NCI-H748 treated with DMSO at 0.1 percent for 48 hours (cell line): ENCODE results near the gene GMPS.
"Not testable (repeated sequence)": the region's sequence is repeated elsewhere in the genome, so short reads cannot be mapped to it uniquely, and the experiment has no call there.

Experiments
- DNase-seq: peaks from one replicate; lab custom pipeline; 2025; lab: John Stamatoyannopoulos, UW

GMPS gene

DNA sequence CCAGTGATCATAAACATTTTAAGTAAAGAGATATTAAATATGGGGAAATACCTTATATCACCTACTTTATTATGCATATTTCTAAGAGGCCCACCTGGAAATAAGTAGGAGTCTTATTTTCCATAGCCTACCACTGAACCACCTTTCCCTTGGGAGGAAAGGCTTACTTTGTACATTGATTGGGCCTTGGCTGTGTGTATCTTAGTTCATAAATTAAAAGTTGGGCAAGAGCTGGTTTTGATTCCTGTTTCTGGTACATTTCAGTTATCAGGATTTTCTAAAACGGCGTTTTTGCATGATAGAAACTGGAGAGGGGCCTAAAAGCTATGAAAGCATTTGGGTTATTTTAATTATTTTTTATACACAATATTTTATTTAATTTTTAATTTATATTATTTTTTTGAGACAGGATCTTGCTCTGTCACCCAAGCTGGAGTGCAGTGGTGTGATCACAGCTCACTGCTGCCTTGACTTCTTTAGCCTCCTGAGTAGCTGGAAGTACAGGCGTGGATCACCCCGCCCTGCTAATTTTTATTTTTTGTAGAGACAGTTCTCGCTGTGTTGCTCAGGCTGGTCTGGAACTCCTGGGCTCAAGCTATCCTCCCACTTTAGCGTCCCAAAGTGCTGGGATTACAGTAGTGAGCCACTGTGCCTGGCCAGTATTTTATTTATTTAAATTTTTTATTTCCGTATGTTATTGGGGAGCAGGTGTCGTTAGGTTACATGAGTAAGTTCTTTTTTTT, 2.6 kb downstream of the GMPS start:
- DNase-seq, result no peak

DNA sequence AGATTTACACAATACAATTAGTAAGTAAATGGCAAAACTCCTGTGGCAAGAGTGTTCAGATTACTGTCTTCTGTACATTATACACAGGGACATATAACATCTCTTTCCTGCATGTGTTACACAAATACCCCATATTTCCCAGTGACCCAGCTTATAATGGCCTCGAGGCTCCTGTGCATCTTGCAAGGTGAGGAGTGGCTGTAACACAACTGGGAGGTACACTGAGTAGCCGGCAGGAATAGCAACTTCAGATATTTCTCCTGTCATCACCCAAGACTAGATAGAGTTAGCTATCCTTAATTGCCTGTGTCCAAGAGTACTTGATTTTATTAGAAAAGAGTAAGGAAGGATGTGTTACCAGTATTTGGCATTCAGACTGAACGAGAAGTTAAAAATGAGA, 5.6 kb downstream of the GMPS start:
- DNase-seq, result no peak

DNA sequence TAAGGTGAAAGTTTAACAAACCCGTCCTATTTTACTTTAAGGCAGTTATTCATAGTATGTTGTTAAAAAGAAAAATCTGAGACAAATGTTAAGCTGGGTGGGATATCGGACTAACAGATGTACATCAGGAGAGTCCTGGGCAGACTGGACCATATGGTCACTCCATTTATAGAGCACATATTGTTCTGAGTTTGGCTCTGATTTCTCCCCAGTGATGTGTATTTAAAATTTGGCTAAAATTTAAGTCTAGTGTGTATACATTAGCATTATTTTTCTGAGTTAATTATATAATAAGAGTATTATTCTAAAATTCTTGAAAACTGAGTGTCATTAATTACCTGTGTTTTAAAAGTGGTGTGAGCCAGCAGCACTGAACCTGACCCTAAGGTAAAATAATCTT, 6.1 kb downstream of the GMPS start:
- DNase-seq, result no peak

DNA sequence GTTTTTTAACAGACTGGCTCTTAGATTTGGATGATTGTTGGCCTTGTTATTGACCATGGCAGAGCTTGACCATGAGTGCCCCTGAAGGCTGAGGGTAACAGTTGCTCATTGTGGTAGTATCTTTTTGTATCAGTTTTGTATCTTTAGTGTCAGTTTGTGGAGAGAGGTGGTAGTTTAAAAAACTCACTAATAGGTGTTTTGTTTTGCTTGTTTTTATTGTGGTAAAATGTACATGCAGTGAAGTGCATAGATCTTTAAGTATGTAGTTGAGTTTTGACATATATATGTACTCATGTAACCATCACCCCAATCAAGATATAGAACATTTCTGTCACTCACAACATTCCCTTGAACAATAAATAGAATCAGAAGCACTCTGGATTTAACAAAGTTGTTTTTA, 9.8 kb downstream of the GMPS start:
- no peak for DNase-seq

DNA sequence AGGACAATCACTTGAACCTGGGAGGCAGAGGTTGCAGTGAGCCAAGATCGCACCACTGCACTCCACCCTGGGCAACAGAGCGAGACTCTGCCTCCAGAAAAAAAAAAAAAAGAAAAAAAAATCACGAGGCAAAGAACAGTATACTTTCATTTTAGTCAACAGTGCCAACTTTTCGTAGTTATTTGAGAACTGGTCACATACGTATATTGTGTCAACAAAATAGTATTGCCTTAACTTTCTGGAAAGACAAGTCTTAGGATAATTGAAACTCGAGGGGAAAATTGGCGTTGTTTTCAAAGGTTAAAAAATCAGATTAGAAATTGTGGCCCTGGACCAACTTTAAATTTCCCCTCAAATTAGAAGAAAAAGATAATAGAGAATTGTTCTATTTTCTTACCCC, 13.8 kb downstream of the GMPS start:
- DNase-seq, result no peak

DNA sequence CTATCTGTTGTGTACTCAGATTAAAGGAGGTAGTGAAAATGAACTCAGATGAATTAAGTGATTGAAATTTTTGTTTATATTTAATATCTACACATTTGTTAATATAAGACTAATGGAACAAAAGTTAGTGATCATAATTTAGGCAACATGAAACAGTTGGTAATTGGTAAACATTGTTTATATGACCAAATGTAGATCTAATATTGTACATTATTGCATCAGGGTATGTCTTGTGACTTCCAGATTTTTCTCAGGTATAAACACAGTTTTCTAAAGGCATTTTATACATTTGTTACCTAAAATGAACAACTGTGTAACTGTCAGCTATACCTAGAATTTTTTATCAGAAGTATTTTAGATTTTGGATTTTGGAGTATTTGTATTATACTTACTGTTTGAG, 14.8 kb downstream of the GMPS start:
- no peak for DNase-seq

DNA sequence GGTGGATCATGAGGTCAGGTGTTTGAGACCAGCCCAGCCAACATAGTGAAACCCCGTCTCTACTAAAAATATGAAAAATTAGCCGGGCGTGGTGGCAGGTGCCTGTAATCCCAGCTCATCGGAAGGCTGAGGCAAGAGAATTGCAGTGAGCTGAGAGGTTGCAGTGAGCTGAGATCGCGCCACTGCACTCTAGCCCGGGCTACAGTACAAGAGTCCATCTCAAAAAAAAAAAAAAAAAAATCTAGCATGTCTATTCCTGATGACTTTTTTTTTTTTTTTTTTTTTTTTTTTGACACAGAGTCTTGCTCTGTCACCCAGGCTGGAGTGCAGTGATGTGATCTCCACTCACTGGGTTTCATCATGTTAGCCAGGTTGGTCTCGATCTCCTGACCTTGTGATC, 15.9 kb downstream of the GMPS start:
- not testable (repeated sequence) for DNase-seq

DNA sequence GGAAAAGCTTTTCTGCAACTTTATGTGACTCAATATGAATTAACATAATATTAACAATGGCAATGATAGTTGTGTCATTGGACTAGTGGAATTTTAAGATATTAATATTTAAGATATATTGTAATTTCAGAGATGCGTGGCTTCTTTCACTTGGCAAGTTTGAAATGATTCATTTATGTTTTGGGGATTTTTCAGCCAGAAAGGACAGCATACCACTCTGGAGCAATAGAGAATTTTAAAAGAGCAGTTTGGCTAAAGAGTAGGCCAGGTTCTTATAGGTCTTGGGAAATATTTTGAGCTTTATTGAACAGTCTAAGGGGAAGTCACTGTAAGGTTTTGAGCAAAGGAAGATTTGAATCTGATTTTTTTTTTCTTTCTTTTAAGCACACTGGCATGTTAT, 16.5 kb downstream of the GMPS start:
- DNase-seq, result no peak

DNA sequence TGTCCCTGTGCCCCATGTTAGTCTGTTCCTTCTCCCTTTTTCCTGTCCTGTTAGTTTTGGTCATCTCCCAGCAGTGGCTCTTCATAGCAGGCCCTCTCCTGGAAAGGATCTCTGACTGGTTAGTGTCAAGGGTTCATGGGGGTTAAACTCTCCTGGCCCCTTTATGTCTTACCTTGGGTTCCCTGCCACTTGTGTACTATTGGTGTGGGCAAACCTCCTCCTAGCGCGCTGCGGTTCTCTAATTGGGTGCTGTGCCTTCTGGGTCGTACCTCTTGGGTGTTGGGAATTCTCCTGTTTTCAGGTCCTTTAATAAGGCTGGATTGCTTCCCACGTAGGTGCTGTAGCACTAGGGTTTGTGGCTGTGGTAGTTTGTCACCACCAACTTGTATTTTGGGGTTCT, 18.8 kb downstream of the GMPS start:
- DNase-seq, result no peak

DNA sequence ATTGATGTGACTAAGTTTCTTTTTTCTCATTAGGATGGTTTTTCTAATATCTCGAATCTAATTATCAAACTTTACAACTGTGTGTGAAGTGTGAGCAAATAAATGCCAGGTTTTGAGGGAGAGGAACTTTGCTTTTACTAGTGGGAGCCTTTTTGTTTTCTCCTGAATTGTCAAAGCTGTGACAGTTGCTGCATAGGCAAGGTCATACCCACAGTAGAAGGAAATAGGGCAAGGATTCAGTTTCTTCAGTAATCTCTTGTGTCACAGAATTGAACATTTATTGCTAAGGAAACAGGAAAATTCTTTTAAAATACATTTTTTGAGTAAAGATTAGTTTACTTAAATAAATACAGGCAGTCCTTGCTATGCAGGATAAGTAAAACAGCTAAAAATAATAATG, 19.5 kb downstream of the GMPS start:
- no peak for DNase-seq

DNA sequence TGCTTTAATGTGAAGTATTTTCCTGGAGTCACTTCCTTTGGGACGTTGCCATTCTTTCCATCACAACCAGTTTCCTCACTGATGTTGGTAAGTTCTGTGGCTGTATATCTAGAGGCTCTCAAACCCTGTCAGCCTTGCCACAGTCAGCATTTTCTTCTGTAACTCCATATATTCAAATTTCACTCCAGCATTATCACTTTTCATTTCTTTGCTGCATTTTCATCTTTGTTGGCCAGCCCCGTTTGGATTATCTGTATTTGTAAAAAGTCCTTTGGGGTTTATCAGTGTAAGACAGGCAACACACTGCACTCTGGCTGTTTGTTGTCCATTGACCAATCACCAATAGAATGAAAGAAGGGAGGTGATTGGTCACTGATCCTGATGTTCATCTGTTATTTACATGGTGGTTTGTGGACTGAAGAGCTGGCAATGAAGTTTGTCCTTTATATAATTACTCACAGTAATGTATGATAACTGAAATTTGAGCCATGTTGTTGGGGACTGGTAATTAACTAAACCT, 20.3 kb downstream of the GMPS start:
- no peak for DNase-seq

DNA sequence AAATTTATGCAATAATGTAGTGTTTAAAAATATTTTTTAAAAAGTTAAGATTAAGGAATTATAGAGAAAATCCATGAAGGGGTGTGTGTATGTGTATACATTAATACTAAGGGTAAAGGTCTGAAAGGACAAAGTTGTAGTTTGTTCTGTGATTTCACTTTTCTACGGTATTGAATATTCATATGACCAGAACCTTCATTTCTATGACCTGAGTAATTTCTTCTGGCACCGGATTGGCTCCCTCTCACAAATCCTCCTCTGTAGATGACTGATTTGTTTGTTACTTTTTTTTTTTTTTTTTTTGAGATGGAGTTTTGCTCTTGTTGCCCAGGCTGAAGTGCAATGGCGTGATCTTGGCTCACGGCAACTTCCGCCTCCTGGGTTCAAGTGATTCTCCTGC, 20.9 kb downstream of the GMPS start:
- DNase-seq, result no peak

DNA sequence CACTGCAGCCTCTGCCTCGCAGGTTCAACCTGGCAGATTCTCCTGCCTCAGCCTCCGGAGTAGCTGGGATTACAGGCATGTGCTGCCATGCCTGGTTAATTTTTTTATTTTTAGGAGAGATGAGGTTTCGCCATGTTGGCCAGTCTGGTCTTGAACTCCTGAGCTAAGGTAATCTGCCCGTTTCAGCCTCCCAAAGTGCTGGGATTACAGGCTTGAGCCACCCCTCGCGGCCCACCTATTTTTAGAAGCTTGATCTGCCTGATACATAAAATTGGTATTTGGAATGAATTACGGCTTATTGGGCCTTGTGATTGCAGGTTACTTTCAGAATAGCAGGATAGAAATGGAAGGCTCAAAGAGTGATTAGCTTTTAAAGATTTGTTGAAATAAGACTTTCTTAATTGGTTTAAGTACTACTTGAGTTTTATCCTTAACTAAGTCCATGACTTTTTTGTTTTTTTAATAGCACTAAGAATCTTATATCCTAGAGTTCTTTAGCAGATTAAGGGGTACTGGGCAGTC, 25.0 kb downstream of the GMPS start:
- no peak for DNase-seq

DNA sequence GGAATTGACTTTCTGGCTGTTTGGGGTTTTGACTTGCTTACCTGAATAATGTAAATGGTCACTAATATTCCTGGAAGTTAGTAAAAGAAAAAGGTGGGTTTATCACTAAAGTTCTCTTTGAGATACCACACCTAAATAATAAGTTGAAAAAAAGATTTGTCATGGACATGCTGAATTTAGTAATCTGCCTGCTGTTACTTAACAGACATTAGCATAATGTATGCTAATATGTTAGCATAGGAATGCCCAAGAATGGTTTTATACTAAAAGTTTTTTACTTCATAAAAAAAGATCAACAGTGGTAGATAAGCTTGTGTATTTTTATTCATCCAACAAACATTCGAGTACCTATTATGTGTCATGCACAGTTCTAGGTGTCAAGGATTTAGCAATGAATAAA, 36.5 kb downstream of the GMPS start:
- no peak for DNase-seq

DNA sequence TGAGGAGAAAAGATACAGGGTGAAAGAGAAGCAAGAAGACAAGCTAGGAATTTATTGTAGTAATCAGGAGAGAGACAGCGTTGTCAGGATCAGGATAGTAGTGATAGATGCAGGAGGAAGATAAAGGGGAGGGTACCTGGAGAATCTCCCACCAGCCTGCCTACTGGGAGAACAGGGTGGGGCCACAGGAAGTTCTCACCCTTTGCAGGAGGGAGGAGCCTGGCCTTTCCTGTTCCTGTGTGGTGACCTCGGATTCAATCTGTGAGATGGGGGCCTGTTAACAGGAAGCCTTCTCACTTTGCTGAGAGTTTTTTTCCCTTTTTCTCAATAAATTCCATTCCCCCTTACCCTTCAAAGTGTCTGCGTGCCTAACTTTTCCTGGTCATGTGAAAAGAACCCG, 37.6 kb downstream of the GMPS start:
- no peak for DNase-seq

DNA sequence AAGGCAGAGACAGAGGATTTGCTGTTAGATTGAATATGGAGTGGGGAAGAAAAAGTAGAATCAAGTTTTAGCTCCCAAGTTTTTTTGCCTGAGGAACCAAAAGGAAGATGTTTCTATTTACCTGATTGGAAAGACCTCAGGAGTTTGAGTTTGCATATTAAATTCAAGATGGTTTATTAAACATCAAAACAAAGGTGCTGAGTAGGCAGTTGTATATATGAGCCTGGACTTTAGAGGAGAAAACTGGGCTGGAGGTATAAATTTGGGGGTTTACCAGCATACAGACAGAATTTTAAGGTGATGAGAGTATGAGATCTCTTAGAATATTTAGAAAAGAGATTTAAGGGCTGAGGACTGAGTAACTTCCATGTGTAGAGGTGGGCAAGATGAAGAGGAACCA, 38.2 kb downstream of the GMPS start:
- no peak for DNase-seq

DNA sequence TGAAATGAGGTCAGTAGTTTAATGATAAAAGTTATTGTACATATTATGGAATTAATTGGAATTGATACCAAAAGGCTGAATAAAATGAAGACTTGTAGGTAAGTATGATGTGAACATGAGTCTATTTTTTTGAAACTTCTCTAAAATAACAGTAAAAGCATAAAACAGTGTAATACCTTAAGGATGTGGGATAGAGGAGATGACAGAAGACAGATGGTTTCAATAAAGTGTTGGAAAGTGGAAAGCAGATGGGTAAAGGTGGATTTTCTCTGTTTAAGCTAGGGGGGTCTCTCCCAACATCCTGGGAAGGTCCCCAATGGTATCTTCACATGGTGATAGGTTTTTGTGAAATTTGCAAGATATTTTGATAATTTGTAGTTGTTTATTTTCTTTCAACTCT, 41.6 kb downstream of the GMPS start:
- no peak for DNase-seq

DNA sequence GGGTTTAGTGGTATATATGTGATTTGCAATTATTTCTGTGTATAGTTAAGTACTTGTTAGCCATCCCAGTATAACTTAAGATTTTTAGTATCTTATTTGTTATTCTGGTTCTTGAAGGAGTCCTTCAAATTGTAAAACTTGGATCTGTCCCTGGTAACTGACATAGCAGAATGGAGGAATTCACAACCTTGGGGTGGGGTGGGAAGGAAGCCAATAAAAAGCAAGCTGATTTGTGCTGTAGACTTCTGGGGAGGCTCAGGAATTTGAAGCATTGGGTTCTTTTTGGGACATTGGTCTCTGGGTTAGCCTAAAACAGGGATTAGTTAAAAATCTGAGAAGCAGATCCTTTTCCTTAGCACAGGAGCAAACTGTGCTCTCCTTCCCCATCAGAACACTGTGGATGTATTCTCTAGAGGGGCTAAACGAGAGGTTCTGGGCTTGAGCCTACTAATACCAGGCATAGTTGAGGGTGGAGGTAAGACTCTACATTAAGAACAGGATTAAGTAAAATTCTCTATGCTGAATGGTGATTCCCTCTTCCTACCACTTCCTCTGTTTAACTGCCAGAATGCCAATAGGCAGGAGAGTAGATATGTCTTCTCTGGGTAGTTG, 42.2 kb downstream of the GMPS start:
- DNase-seq, result no peak

DNA sequence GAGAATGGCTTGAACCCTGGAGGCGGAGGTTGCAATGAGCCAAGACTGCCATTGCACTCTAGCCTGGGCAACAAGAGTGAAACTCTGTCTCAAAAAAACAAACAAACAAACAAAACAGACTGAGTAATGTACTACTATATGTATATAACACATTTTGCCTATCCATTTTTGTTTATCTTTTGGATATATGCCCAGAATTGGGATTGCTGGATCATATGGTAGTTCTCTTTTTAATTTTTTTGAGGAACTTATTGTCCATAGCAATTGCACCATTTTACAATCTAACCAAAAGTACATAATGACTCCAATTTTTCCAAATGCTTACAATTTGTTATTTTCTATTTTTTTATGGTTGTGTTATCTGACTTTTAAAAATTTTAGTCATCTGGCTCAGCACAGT, 47.3 kb downstream of the GMPS start:
- DNase-seq, result no peak

DNA sequence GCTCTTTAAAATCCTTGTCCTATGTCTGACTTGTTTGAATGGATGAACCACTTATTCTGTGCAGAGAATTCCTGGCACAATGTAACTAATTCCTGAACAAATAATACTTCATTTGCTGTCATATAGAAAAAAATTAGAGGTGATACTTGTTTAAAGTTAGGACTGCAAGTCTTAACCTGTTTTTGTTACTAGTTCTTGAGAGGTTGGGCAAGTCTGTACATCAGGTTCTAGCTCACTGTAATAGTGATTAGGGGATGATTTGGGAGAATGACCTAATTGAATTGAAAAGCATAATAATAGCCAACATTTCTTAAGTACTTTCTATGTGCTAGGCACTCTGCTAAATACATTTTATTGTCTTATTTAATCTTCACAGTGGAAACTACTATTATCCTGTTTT, 49.3 kb downstream of the GMPS start:
- DNase-seq, result no peak

DNA sequence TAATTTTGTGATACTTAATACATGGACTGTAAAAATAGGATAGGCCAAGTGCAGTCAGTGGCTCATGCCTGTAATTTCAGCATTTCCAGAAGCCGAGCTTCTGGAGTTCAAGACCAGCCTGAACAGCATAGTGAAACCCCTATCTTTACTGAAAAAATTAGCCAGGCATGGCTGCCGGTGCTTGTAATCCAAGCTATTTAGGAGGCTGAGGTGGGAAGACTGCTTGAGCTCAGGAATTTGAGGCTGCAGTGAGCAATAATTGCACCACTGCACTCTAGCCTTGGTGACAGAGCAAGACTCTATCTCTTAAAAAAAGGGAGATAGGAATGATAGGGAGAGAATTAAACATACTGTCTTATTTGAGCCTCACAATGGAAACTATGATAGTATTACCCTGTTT, 51.0 kb downstream of the GMPS start:
- no peak for DNase-seq

DNA sequence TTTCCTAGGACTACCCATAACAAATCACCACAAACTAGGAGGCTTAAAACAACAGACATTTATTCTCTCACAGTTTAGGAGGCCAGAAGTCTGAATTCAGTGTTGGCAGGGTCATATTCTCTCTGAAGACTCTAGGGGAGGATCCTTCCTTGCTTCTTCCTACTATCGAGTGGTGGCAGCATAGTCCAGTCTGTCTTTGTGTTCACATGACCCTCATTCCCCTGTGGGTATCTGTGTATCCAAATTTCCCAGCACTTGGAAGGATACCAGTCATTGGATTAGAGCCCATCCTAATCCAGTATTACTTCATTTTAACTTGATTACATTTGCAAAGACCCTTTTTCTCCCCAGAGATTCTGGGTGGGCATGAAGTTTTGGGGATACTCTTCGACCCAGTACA, 63.8 kb downstream of the GMPS start:
- DNase-seq, result no peak

DNA sequence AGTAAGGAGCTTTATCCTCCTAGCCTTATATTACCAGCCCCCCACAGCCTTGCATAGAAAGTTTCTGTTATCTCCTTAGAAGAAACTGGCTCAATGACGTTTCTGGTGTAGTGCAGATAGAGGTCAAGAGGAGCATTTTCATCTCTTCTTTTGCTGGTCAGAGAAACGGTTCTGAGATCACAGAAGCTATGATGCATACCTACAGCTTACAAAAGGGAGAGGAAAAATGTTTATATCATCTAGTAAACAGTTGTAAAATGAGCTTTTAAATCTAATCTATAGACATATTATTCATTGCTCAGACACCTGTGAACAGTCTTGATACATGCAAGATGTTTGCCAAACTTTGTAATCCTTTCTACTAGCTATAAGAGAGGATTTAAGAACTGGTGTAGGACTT, 68.0 kb downstream of the GMPS start:
- DNase-seq, result no peak

DNA sequence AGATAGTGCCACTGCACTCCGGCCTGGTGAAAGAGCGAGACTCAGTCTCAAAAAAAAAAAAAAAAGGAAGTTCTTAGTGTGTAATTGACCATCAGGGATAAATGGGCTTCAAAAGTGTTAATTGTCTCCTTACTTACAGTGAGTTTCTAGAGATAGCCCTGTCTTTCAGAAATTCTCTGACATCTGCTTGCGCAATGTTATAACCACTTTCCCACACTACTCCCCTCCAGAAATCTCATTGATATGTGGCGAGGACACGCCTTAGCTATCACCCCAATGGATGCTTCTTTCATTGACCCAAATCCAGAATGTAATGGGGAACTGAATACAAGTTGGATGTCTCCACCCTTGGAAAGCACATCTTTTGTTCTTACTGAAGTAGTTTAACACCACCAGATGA, 70.9 kb downstream of the GMPS start:
- DNase-seq, result no peak
